CD14-positive monocyte (primary cell): ENCODE measurements around the gene GDF10. TPM values are rescaled to one million over a fixed set of nuclear protein-coding genes. Genes with fewer than 3 reads are reported as not detected.

Experiments used
- DNase-seq, 3 donors: peaks; one replicate each; pipeline ENCODE4 v3.0.0-alpha.2; 2011 to 2022
- H2AFZ ChIP-seq: 2 replicates; pipeline ENCODE4 v1.6.0; 2012; ENCODE audit warnings: mild to moderate bottlenecking, low read depth, low read length, inconsistent platforms; ENCODE audit not compliant: insufficient read depth, poor library complexity, severe bottlenecking
- H3K27ac ChIP-seq, 2 donors: 1 replicate in 1 of 2; 2 replicates in 1 of 2; pipeline ENCODE4 v1.5.1; 2012 to 2013; ENCODE audit warnings: low read length in 2 of 2, control low read depth in 1 of 2, inconsistent platforms in 1 of 2, low read depth in 1 of 2, mild to moderate bottlenecking in 1 of 2
- H3K27me3 ChIP-seq, 2 donors: one replicate each; pipeline versions ENCODE4 v1.6.0 to v1.6.1; 2011 to 2013; ENCODE audit warnings: low read length in 2 of 2; ENCODE audit not compliant: control insufficient read depth in 2 of 2, insufficient read depth in 2 of 2
- H3K36me3 ChIP-seq, 2 donors: replicated peaks in 1 of 2; 1 replicate in 1 of 2; 2 replicates in 1 of 2; pipeline versions ENCODE4 v1.5.1 to v1.6.1; 2012 to 2013; ENCODE audit warnings: low read length in 2 of 2, control low read depth in 1 of 2, inconsistent platforms in 1 of 2, mild to moderate bottlenecking in 1 of 2; ENCODE audit not compliant: insufficient read depth in 2 of 2, control insufficient read depth in 1 of 2
- H3K4me1 ChIP-seq, 2 donors: 1 replicate in 1 of 2; 2 replicates in 1 of 2; pipeline versions ENCODE4 v1.5.1 to v1.6.1; 2012 to 2013; ENCODE audit warnings: low read length in 2 of 2, control low read depth in 1 of 2, inconsistent platforms in 1 of 2, mild to moderate bottlenecking in 1 of 2, moderate library complexity in 1 of 2; ENCODE audit not compliant: insufficient read depth in 2 of 2, control insufficient read depth in 1 of 2
- H3K4me2 ChIP-seq: replicated peaks from 2 replicates; pipeline ENCODE3; 2012; ENCODE audit warnings: low read length, moderate library complexity, mild to moderate bottlenecking; ENCODE audit not compliant: poor library complexity, severe bottlenecking; ENCODE audit errors: extremely low read depth
- H3K4me3 ChIP-seq, 3 experiments: fragments of 200-600 bp in 1 of 3; sonication (generic) in 1 of 3; replicated peaks in 1 of 3; 1 replicate in 2 of 3; 2 replicates in 1 of 3; pipeline ENCODE4 v1.5.1; 2011 to 2013; ENCODE audit warnings: low read length in 3 of 3, mild to moderate bottlenecking in 3 of 3, control low read depth in 2 of 3, low read depth in 2 of 3, inconsistent platforms in 1 of 3, moderate library complexity in 1 of 3
- H3K79me2 ChIP-seq: 2 replicates; pipeline ENCODE4 v1.6.0; 2012; ENCODE audit warnings: mild to moderate bottlenecking, control low read depth, inconsistent platforms, low read length, moderate library complexity; ENCODE audit not compliant: insufficient read depth
- H3K9ac ChIP-seq: 2 replicates; pipeline ENCODE4 v1.6.0; 2017; ENCODE audit warnings: low read length, mild to moderate bottlenecking; ENCODE audit not compliant: insufficient read depth, poor library complexity, severe bottlenecking
- H3K9me3 ChIP-seq, 2 donors: replicated peaks in 1 of 2; 1 replicate in 1 of 2; 2 replicates in 1 of 2; pipeline versions ENCODE4 v1.5.1 to v1.6.1; 2012 to 2013; ENCODE audit warnings: low read length in 2 of 2, control low read depth in 1 of 2; ENCODE audit not compliant: control insufficient read depth in 1 of 2, insufficient read depth in 1 of 2
- H4K20me1 ChIP-seq: 2 replicates; pipeline ENCODE4 v1.6.0; 2012; ENCODE audit warnings: mild to moderate bottlenecking, low read length, control low read depth, moderate library complexity; ENCODE audit not compliant: insufficient read depth
- H3K27ac Mint-ChIP-seq, 7 donors: one replicate each; pipeline ENCODE4 v1.8.0; 2020; ENCODE audit warnings: mild to moderate bottlenecking in 7 of 7, mixed read lengths in 7 of 7, moderate library complexity in 6 of 7, inconsistent platforms in 2 of 7
- H3K27me3 Mint-ChIP-seq, 3 donors: one replicate each; pipeline ENCODE4 v1.8.0; 2021 to 2022; ENCODE audit warnings: low read depth in 3 of 3, mild to moderate bottlenecking in 3 of 3, mixed read lengths in 3 of 3, moderate library complexity in 3 of 3, inconsistent platforms in 1 of 3
- H3K36me3 Mint-ChIP-seq, 2 donors: one replicate each; pipeline ENCODE4 v1.8.0; 2020; ENCODE audit warnings: mixed read lengths in 2 of 2, inconsistent platforms in 1 of 2, mild to moderate bottlenecking in 1 of 2
- H3K4me1 Mint-ChIP-seq: one replicate; pipeline ENCODE4 v1.8.0; 2020; ENCODE audit warnings: mild to moderate bottlenecking, mixed read lengths
- H3K4me3 Mint-ChIP-seq, 2 donors: one replicate each; pipeline ENCODE4 v1.8.0; 2020; ENCODE audit warnings: mild to moderate bottlenecking in 2 of 2, mixed read lengths in 2 of 2, moderate library complexity in 1 of 2
- H3K9me3 Mint-ChIP-seq, 7 donors: one replicate each; pipeline ENCODE4 v1.8.0; 2020 to 2022; ENCODE audit warnings: mixed read lengths in 7 of 7, mild to moderate bottlenecking in 6 of 7, moderate library complexity in 6 of 7, inconsistent platforms in 2 of 7
- CTCF ChIP-seq: fragments of 200-600 bp; IDR thresholded peaks from one replicate; pipeline ENCODE4 v1.8.0; 2022; ENCODE audit warnings: antibody characterized with exemption, mild to moderate bottlenecking
- WGBS: methylation state at CpG from one replicate; pipeline ENCODE4 v1.1.5; 2013; ENCODE audit warnings: missing lambda C conversion rate; ENCODE audit not compliant: insufficient coverage; 5-methylcytosine and 5-hydroxymethylcytosine counted together
- intact Hi-C, 2 donors: fragments of 100-400 bp; cut with micrococcal nuclease; formaldehyde crosslinking; loops; one replicate each; pipeline versions ENCODE4 v1.15.0 to v1.15.1; 2023
- polyA plus RNA-seq, 3 donors: library from polyadenylated mRNA; depleted of rRNA in 1 of 3; unstranded in 2 of 3; stranded (reverse) in 1 of 3; fragments of 300-500 nt in 2 of 3; fragments of >200 nt in 1 of 3; fragmentation: Illumina TruSeq in 2 of 3; gene quantifications; 1 replicate in 2 of 3; 2 replicates in 1 of 3; pipeline ENCODE4 v1.2.3, GENCODE V29; 2012 to 2021

Gene GDF10
- polyA plus RNA-seq, 3 donors: not detected

DNA sequence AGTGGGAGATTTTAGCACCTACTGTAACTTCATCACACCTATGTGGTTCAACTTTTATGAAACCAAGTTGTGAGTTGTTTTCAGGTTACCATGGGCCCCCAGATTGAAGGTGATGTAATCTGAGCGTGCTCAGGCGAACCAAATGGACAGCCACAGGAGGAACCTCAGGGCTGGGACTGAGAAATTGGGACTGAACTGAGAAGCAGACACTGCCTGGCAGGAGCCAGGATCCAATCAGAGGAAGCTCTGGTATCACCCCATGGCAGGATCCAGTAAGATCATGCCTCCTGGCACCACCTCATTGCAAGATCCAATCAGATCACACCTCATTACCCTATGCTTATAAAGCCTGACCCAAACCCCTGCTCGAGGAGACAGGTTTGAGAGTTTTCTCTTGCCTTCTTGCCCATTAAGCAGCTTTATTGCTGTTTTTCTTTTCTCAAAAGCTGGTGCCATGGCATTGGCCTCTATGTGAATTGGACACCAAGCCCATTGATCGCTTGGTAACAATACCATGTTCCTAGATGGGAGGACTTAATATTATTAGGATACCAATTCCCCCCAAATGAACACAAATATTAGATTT lies 43.2 kb upstream of the GDF10 start:
- Histone ChIP-seq H3K4me2 (peak overlapping the region; percentile 50), H3K27me3 (no peaks in the 10 kb centered on the region), H3K4me1 (peaks cover 73 to 78% of the 10 kb centered on the region in 2 donors), H2AFZ (no peak overlapping the region), H3K9ac (peak overlapping the region; percentile 55), H4K20me1 (no peaks in the 10 kb centered on the region), H3K36me3 (no peaks in the 10 kb centered on the region), H3K79me2 (no peaks in the 10 kb centered on the region), H3K4me3 (peak overlapping the region in 1 of 3 experiments; percentile 51), H3K27ac (peak overlapping the region; percentile 6 to 89), H3K9me3 (no peaks in the 10 kb centered on the region)
- Mint-ChIP-seq H3K36me3 (peaks cover 7 to 17% of the 10 kb centered on the region in 2 donors), H3K27ac (peak overlapping the region; percentile 87 to 98 (median 95)), H3K27me3 (peaks cover 9 to 14% (median 13%) of the 10 kb centered on the region in 3 donors), H3K9me3 (peaks cover 0 to 8% (median 5%) of the 10 kb centered on the region in 7 donors), H3K4me3 (peak overlapping the region in 1 of 2 donors; percentile 73), H3K4me1 (peaks cover 80% of the 10 kb centered on the region)
- WGBS: 5% methylated on average over 2 of the region's 4 CpGs
- no peak for TF ChIP-seq CTCF
- DNase-seq: peak; percentile 92 to 96 (median 93)
- intact Hi-C loops: loop anchor here (2.0 to 5.0 kb wide), 2 partner anchors 90 kb away; no protein-coding TSS in a partner anchor

- Mint-ChIP-seq H3K27me3 (peaks cover 7 to 14% (median 12%) of the 10 kb centered on the region in 3 donors), H3K9me3 (peaks cover 0 to 8% (median 5%) of the 10 kb centered on the region in 7 donors), H3K36me3 (peaks cover 7 to 17% of the 10 kb centered on the region in 2 donors), H3K4me1 (peaks cover 83% of the 10 kb centered on the region), H3K27ac (peak overlapping the region; percentile 87 to 98 (median 95)), H3K4me3 (peak overlapping the region; percentile 45 to 76)
- intact Hi-C loops: loop anchor here (2.0 to 5.0 kb wide), 2 partner anchors 90 to 91 kb away; no protein-coding TSS in a partner anchor
- no peaks in the 10 kb centered on the region for H3K9me3 ChIP-seq
- WGBS: 88% methylated on average over 1 of the region's 4 CpGs
- no peak overlapping the region for H2AFZ ChIP-seq
- H3K36me3 ChIP-seq: no peaks in the 10 kb centered on the region
- H3K79me2 ChIP-seq: no peaks in the 10 kb centered on the region
- H3K4me2 ChIP-seq: peak overlapping the region; percentile 50
- peaks cover 73 to 78% of the 10 kb centered on the region in 2 donors for H3K4me1 ChIP-seq
- DNase-seq: peak; percentile 78 to 94 (median 87)
- H4K20me1 ChIP-seq: no peaks in the 10 kb centered on the region
- no peak for TF ChIP-seq CTCF
- H3K27me3 ChIP-seq: no peaks in the 10 kb centered on the region
- peak overlapping the region; percentile 55 for H3K9ac ChIP-seq
- peak overlapping the region; percentile 81 to 89 for H3K27ac ChIP-seq
- peak overlapping the region in 1 of 3 experiments; percentile 51 for H3K4me3 ChIP-seq
These were observed 42.4 kb upstream of the GDF10 start for GRCh38 chr10:47257396-47258120.
